K562 (cell line): ENCODE data around the gene UBE2J2. TPM values are rescaled to one million over a fixed set of nuclear protein-coding genes. Genes with fewer than 3 reads are reported as not detected.

ENCODE experiments used
- ATAC-seq: fragments of 200-7000 bp; cut with Tn5 transposase; 3 replicates; pipeline ENCODE4 v1.9.1; 2020; ENCODE audit warnings: moderate library complexity
- BruUV-seq: library from RNA; stranded (reverse); fragments of 400-500 nt; replicated peaks from 2 replicates; lab custom pipeline; 2021; lab: Mats Ljungman, UMichigan
- CTCF ChIA-PET: fragments of 300-600 bp; formaldehyde crosslinking; extraction: SDS; loops from one replicate; lab custom pipeline; 2021; ENCODE audit warnings: low intra/inter-chr PET ratio; lab: Yijun Ruan, JAX
- POLR2A ChIA-PET: fragments of 300-600, 350-650 bp; sonication (Branson Sonifier 250); formaldehyde crosslinking; extraction: SDS; loops from one replicate; lab custom pipeline; 2021; ENCODE audit warnings: antibody characterized with exemption, inconsistent platforms; lab: Yijun Ruan, JAX
- DNase-seq, 4 experiments: peaks; one replicate each; pipeline versions ENCODE4 v3.0.0 to v3.0.0-alpha.2; 2011 to 2018; ENCODE audit warnings: low spot score in 3 of 4, mixed read lengths in 3 of 4; ENCODE audit errors: extremely low read depth in 1 of 4
- FAIRE-seq: peaks from 2 replicates; lab custom pipeline; 2011; peaks lifted over from hg19 to GRCh38; lab: Jason Lieb, UNC
- H2AFZ ChIP-seq: 2 replicates; pipeline ENCODE4 v1.6.0; 2011; ENCODE audit warnings: low read depth, low read length, control low read depth, inconsistent platforms
- H3K27ac ChIP-seq: fragments of 200-600 bp; 3 replicates; pipeline ENCODE4 v1.8.0; 2011; ENCODE audit warnings: low read depth, mild to moderate bottlenecking, control low read depth, inconsistent platforms, low read length, moderate library complexity, mixed read lengths; ENCODE audit errors: extremely low read depth
- H3K27me3 ChIP-seq, 2 experiments: fragments of 300-600 bp in 1 of 2; 2 replicates in 1 of 2; 3 replicates in 1 of 2; pipeline versions ENCODE4 v1.6.0 to v1.8.0; 2011; ENCODE audit warnings: inconsistent platforms in 2 of 2, low read length in 2 of 2, mild to moderate bottlenecking in 1 of 2, mixed read lengths in 1 of 2, moderate library complexity in 1 of 2; ENCODE audit not compliant: control insufficient read depth in 2 of 2, insufficient read depth in 2 of 2
- H3K36me3 ChIP-seq: fragments of 300-600 bp; 3 replicates; pipeline ENCODE4 v1.8.0; 2011; ENCODE audit warnings: mild to moderate bottlenecking, low read length, inconsistent platforms; ENCODE audit not compliant: control insufficient read depth, insufficient read depth
- H3K4me1 ChIP-seq, 2 experiments: fragments of 200-600 bp in 1 of 2; replicated peaks in 1 of 2; 2 replicates in 1 of 2; 3 replicates in 1 of 2; pipeline versions ENCODE4 v1.5.1 to v1.8.0; 2011; ENCODE audit warnings: inconsistent platforms in 2 of 2, low read length in 2 of 2, mild to moderate bottlenecking in 1 of 2, mixed read lengths in 1 of 2, moderate library complexity in 1 of 2; ENCODE audit not compliant: control insufficient read depth in 2 of 2, insufficient read depth in 2 of 2
- H3K4me2 ChIP-seq: 2 replicates; pipeline ENCODE4 v1.6.1; 2011; ENCODE audit warnings: low read length, control low read depth, inconsistent platforms, mixed read lengths; ENCODE audit not compliant: insufficient read depth
- H3K4me3 ChIP-seq: fragments of 200-600 bp; sonication (generic), shearing (Covaris generic); 2 replicates; pipeline ENCODE4 v1.5.1; 2016; ENCODE audit warnings: control low read depth, inconsistent platforms
- H3K79me2 ChIP-seq: fragments of 200-600 bp; 3 replicates; pipeline ENCODE4 v1.8.0; 2011; ENCODE audit warnings: low read length, inconsistent platforms; ENCODE audit not compliant: control insufficient read depth, insufficient read depth
- H3K9ac ChIP-seq, 2 experiments: 2 replicates each; pipeline versions ENCODE4 v1.6.0 to v1.6.1; 2011; ENCODE audit warnings: low read depth in 2 of 2, low read length in 2 of 2, control low read depth in 1 of 2, inconsistent platforms in 1 of 2, mild to moderate bottlenecking in 1 of 2, mixed read lengths in 1 of 2; ENCODE audit not compliant: insufficient read depth in 1 of 2
- H3K9me1 ChIP-seq: one replicate; pipeline ENCODE4 v1.6.0; 2011; ENCODE audit warnings: inconsistent platforms, mild to moderate bottlenecking, low read length, moderate library complexity; ENCODE audit not compliant: control insufficient read depth, insufficient read depth
- H3K9me3 ChIP-seq: replicated peaks from 2 replicates; pipeline ENCODE4 v1.5.1; 2011; ENCODE audit warnings: low read depth, low read length, inconsistent platforms; ENCODE audit not compliant: control insufficient read depth, insufficient read depth
- H4K20me1 ChIP-seq: replicated peaks from 2 replicates; pipeline ENCODE4 v1.6.1; 2011; ENCODE audit warnings: low read length, inconsistent platforms, mixed read lengths; ENCODE audit not compliant: control insufficient read depth, insufficient read depth
- E2F8 ChIP-seq: fragments of 450-650 bp; IDR thresholded peaks from 2 replicates; pipeline ENCODE4 v1.7.1; 2018; ENCODE audit warnings: mild to moderate bottlenecking, low read depth; ENCODE audit not compliant: partially characterized antibody
- EHMT2 ChIP-seq: fragments of 450-650 bp; IDR thresholded peaks from 2 replicates; pipeline ENCODE4 v1.6.1; 2018; ENCODE audit warnings: antibody characterized with exemption
- GTF2A2 ChIP-seq: IDR thresholded peaks from 2 replicates; pipeline ENCODE4 v1.6.1; 2016; ENCODE audit warnings: mild to moderate bottlenecking, missing genetic modification characterization, missing compliant biosample characterization
- RBM22 ChIP-seq: fragments of 200-400 bp; formaldehyde crosslinking; IDR thresholded peaks from 2 replicates; pipeline ENCODE4 v1.6.1; 2018; ENCODE audit warnings: low read length, low read depth; ENCODE audit not compliant: poor library complexity, severe bottlenecking
- SMARCA4 ChIP-seq: fragments of 450-650 bp; IDR thresholded peaks from 2 replicates; pipeline ENCODE4 v1.6.1; 2016
- TEAD1 ChIP-seq, 2 experiments: fragments of 450-650 bp in 1 of 2; sonication (generic) in 1 of 2; formaldehyde crosslinking; IDR thresholded peaks; 2 replicates each; pipeline versions ENCODE4 v1.4.0 to v1.8.0; 2020 to 2022; ENCODE audit warnings: mild to moderate bottlenecking in 2 of 2, missing genetic modification reagents in 1 of 2
- TGIF2 ChIP-seq: sonication (generic); formaldehyde crosslinking; IDR thresholded peaks from 2 replicates; pipeline ENCODE4 v1.8.1; 2022; ENCODE audit warnings: mild to moderate bottlenecking, missing genetic modification reagents, moderate library complexity
- ZFP36 ChIP-seq: fragments of 150-350 bp; IDR thresholded peaks from 2 replicates; pipeline ENCODE4 v1.6.1; 2018; ENCODE audit warnings: low read length, low read depth; ENCODE audit not compliant: partially characterized antibody
- ZNF431 ChIP-seq: sonication (generic); formaldehyde crosslinking; IDR thresholded peaks from 2 replicates; pipeline ENCODE4 v1.8.0; 2022; ENCODE audit warnings: mild to moderate bottlenecking, missing genetic modification reagents
- ZNF436 ChIP-seq: fragments of 250-450, 450-650 bp; sonication (Bioruptor Pico); formaldehyde crosslinking; IDR thresholded peaks from 2 replicates; pipeline ENCODE4 v1.7.0; 2020; ENCODE audit warnings: mild to moderate bottlenecking
- ZNF584 ChIP-seq: fragments of 200-800 bp; sonication (Bioruptor generic); IDR thresholded peaks from 2 replicates; pipeline ENCODE4 v1.6.1; 2016; ENCODE audit warnings: low read depth, mild to moderate bottlenecking, missing genetic modification characterization, missing compliant biosample characterization
- WGBS: fragments of 100-300 bp; shearing (Covaris generic); methylation state at CpG from one replicate; pipeline ENCODE4 v1.1.6; 2016; ENCODE audit warnings: low coverage, mixed read lengths; ENCODE audit not compliant: insufficient coverage; ENCODE audit errors: missing lambda C conversion rate; 5-methylcytosine and 5-hydroxymethylcytosine counted together
- in situ Hi-C: fragments of 300-500 bp; cut with MboI; formaldehyde crosslinking; loops from 4 replicates; pipeline ENCODE4 v1.15.0; 2018; ENCODE audit warnings: inconsistent platforms, mixed read lengths
- intact Hi-C: fragments of 100-400 bp; cut with micrococcal nuclease; formaldehyde crosslinking; loops from 2 replicates; pipeline ENCODE4 v1.14.2; 2022
- polyA plus RNA-seq, 8 experiments: library from polyadenylated mRNA; depleted of rRNA in 4 of 8; stranded (reverse) in 5 of 8; unstranded in 3 of 8; fragments of >200 nt; fragmentation: Nextera tagmentation in 2 of 8; fragmentation: Illumina TruSeq in 1 of 8; extraction: Ambion mirVana in 2 of 8; extraction: Trizol in 1 of 8; gene quantifications; 2 replicates each; pipeline versions ENCODE4 v1.2.1 to v1.2.3, GENCODE V29; 2011 to 2014; ENCODE audit warnings: inconsistent platforms in 1 of 8, missing spikeins in 1 of 8
- total RNA-seq, 7 experiments: library from RNA; depleted of rRNA in 6 of 7; stranded (reverse); fragments of >200 nt in 6 of 7; fragmentation: Illumina TruSeq in 2 of 7; extraction: Trizol in 2 of 7; gene quantifications; 2 replicates each; pipeline versions ENCODE4 v1.2.1 to v1.2.3, GENCODE V29; 2011 to 2021; ENCODE audit warnings: low replicate concordance in 1 of 7

Gene UBE2J2
- total and polyA plus RNA-seq, 9 of the 15 experiments (the other 6 are each of a cell fraction or from before 2014, with no cell fraction given), result 0.93 to 112 (median 75.5) TPM

GRCh38 chr1:1254667-1254998, 19.0 kb downstream of the UBE2J2 start:
- Histone ChIP-seq H3K9me1 (no peaks in the 10 kb centered on the region), H3K9me3 (no peaks in the 10 kb centered on the region), H3K4me2 (no peak overlapping the region), H3K9ac (no peak overlapping the region; a peak in 1 of 4 replicates), H3K4me1 (peaks cover 0 to 52% of the 10 kb centered on the region in 2 experiments; a peak in 3 of 5 replicates), H4K20me1 (no peaks in the 10 kb centered on the region; the same call in 1 of the 2 replicates), H3K79me2 (peaks cover under 1% of the 10 kb centered on the region; the same call in 2 of the 3 replicates), H3K4me3 (no peak overlapping the region), H2AFZ (no peak overlapping the region), H3K36me3 (peaks cover 73% of the 10 kb centered on the region; the same call in 2 of the 3 replicates), H3K27ac (no peak overlapping the region), H3K27me3 (no peaks in the 10 kb centered on the region)
- ATAC-seq (no peak), DNase-seq (no peak), FAIRE-seq (no peak)
- WGBS, result 86% methylated on average over 15 of the region's 21 CpGs
- TF ChIP-seq EHMT2 (no peak), TEAD1 (CRISPR knock-in tag; IDR thresholded peaks at IDR 0.05) (no peak), SMARCA4 (no peak), ZNF436 (CRISPR knock-in tag) (no peak), TGIF2 (CRISPR knock-in tag) (no peak), RBM22 (no peak), ZNF584 (CRISPR knock-in tag) (no peak), GTF2A2 (no peak), ZFP36 (no peak), E2F8 (no peak), ZNF431 (CRISPR knock-in tag) (no peak)
- intact Hi-C loops, result loop anchor here (5.0 kb wide), 1 partner anchor 132 kb away; no protein-coding TSS in a partner anchor
- ChIA-PET CTCF (no interaction called here), POLR2A (interaction anchor here (1.4 to 1.7 kb wide), 2 partner anchors 9 to 23 kb away, joined by 3 to 4 read pairs; partner anchors contain the start of genes B3GALT6 and SDF4)
- in situ Hi-C loops, result no loop called here
- no TSS peak for BruUV-seq
